ENCODE measurements around the gene IFIT1.

DNA sequence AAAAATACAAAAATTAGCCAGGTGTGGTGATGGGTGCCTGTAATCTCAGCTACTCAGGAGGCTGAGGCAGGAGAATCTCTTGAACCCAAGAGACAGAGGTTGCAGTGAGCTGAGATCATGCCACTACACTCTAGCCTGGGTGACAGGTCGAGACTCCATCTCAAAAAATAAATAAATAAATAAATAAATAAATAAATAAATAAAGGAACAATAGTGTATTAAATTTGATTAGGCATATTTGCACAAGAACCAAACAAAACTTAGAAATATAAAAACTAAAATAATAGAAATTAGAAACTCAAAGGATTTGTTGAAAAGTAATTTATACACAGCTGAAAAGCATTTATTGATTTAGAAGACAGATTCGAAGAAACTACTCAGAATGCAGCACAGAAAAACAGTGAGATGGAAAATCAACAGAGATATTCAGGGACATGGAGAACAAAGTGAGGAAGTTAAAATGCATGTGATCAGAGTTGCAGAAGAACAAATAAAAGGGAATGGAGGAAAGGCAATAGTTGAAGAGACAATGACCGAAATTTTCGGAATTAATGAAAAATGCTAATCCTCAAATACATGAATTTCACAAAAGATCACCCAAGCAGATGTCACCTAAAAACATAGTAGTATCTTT, 46.9 kb upstream of the IFIT1 start:
- no peak for TF ChIP-seq POLR2A (IDR thresholded peaks at IDR 0.05)
- TF ChIP-seq, protein P1, sequence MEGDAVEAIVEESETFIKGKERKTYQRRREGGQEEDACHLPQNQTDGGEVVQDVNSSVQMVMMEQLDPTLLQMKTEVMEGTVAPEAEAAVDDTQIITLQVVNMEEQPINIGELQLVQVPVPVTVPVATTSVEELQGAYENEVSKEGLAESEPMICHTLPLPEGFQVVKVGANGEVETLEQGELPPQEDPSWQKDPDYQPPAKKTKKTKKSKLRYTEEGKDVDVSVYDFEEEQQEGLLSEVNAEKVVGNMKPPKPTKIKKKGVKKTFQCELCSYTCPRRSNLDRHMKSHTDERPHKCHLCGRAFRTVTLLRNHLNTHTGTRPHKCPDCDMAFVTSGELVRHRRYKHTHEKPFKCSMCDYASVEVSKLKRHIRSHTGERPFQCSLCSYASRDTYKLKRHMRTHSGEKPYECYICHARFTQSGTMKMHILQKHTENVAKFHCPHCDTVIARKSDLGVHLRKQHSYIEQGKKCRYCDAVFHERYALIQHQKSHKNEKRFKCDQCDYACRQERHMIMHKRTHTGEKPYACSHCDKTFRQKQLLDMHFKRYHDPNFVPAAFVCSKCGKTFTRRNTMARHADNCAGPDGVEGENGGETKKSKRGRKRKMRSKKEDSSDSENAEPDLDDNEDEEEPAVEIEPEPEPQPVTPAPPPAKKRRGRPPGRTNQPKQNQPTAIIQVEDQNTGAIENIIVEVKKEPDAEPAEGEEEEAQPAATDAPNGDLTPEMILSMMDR (IDR thresholded peaks at IDR 0.05): no peak

Data from lower leg skin (tissue), 3 donors.